ENCODE measurements around the gene TEX12.
"Not testable (repeated sequence)": the region's sequence is repeated elsewhere in the genome, so short reads cannot be mapped to it uniquely, and the experiment has no call there.

Gene TEX12

DNA sequence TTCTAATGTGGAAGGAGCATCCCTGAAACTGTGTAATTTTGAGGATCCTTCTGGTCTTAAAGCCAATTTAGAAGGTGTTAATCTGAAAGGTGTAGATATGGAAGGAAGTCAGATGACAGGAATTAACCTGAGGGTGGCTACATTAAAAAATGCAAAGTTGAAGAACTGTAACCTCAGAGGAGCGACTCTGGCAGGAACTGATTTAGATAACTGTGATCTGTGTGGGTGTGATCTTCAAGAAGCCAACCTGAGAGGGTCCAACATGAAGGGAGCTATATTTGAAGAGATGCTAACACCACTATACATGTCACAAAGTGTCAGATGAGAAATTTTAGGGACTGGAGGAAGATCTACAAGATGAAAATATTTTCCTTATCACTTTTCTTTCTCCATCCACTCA lies 15.7 kb downstream of the TEX12 start:
- no peaks in the 10 kb centered on the region for H3F3A ChIP-seq (ENCODE audit: control insufficient read depth, insufficient read depth)
- no peak overlapping the region for H3K4me2 ChIP-seq (ENCODE audit: low read length)
- H3K27me3 ChIP-seq (ENCODE audit: control insufficient read depth, low read length), result peaks cover 4% of the 10 kb centered on the region; the same call in 1 of the 2 replicates
- no peak for TF ChIP-seq EZH2phosphoT487 (IDR thresholded peaks at IDR 0.05; ENCODE audit: borderline replicate concordance, low read length)
- TF ChIP-seq, protein P1, sequence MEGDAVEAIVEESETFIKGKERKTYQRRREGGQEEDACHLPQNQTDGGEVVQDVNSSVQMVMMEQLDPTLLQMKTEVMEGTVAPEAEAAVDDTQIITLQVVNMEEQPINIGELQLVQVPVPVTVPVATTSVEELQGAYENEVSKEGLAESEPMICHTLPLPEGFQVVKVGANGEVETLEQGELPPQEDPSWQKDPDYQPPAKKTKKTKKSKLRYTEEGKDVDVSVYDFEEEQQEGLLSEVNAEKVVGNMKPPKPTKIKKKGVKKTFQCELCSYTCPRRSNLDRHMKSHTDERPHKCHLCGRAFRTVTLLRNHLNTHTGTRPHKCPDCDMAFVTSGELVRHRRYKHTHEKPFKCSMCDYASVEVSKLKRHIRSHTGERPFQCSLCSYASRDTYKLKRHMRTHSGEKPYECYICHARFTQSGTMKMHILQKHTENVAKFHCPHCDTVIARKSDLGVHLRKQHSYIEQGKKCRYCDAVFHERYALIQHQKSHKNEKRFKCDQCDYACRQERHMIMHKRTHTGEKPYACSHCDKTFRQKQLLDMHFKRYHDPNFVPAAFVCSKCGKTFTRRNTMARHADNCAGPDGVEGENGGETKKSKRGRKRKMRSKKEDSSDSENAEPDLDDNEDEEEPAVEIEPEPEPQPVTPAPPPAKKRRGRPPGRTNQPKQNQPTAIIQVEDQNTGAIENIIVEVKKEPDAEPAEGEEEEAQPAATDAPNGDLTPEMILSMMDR (IDR thresholded peaks at IDR 0.05; ENCODE audit: low read depth, low read length, poor library complexity, severe bottlenecking), result no peak
- H3K9me3 ChIP-seq (ENCODE audit: control insufficient read depth, insufficient read depth, low read length), result no peaks in the 10 kb centered on the region
- H3K4me3 ChIP-seq (ENCODE audit: low read length), result no peak overlapping the region
- H4K20me1 ChIP-seq (ENCODE audit: control insufficient read depth, insufficient read depth, low read depth, low read length), result no peaks in the 10 kb centered on the region
- H3K4me1 ChIP-seq (ENCODE audit: control insufficient read depth, low read length), result no peaks in the 10 kb centered on the region
- H3K79me2 ChIP-seq (ENCODE audit: control insufficient read depth, low read length), result no peaks in the 10 kb centered on the region
- no peak overlapping the region for H3K27ac ChIP-seq (ENCODE audit: low read depth, low read length)
- H3K36me3 ChIP-seq (ENCODE audit: control insufficient read depth, low read length), result no peaks in the 10 kb centered on the region
- no peaks in the 10 kb centered on the region for H3K9me2 ChIP-seq (replicated peaks; ENCODE audit: control insufficient read depth, low read length)

DNA sequence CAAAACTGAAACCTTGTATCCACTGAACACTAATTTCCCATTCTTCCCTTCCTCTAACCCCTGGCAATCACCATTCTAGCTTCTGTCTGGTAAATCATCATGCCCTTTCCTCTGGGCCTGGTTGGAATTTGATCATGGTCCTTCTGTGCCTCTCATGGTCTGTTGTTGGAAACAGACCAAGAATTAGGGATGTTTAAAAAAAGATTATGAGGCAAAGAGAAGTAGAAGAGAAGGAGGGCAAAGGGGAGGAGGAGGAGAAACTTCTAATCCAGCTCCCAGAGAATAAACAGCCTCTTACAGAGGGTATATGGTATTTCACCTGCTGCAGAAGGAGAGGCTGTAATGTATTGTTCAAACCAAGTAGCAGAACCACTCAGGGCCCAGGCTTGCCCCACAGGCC lies 18.7 kb downstream of the TEX12 start:
- Histone ChIP-seq H4K20me1 (ENCODE audit: control insufficient read depth, insufficient read depth, low read depth, low read length) (no peaks in the 10 kb centered on the region), H3K36me3 (ENCODE audit: control insufficient read depth, low read length) (no peaks in the 10 kb centered on the region), H3K4me2 (ENCODE audit: low read length) (no peak overlapping the region), H3K27me3 (ENCODE audit: control insufficient read depth, low read length) (peaks cover 4% of the 10 kb centered on the region; the same call in 1 of the 2 replicates), H3K4me3 (ENCODE audit: low read length) (no peak overlapping the region), H3K79me2 (ENCODE audit: control insufficient read depth, low read length) (no peaks in the 10 kb centered on the region), H3K4me1 (ENCODE audit: control insufficient read depth, low read length) (no peaks in the 10 kb centered on the region), H3K27ac (ENCODE audit: low read depth, low read length) (no peak overlapping the region), H3F3A (ENCODE audit: control insufficient read depth, insufficient read depth) (no peaks in the 10 kb centered on the region), H3K9me2 (replicated peaks; ENCODE audit: control insufficient read depth, low read length) (no peaks in the 10 kb centered on the region), H3K9me3 (ENCODE audit: control insufficient read depth, insufficient read depth, low read length) (no peaks in the 10 kb centered on the region)
- TF ChIP-seq, protein P1 (IDR thresholded peaks at IDR 0.05; ENCODE audit: low read depth, low read length, poor library complexity, severe bottlenecking), result no peak
- TF ChIP-seq EZH2phosphoT487 (IDR thresholded peaks at IDR 0.05; ENCODE audit: borderline replicate concordance, low read length), result no peak

DNA sequence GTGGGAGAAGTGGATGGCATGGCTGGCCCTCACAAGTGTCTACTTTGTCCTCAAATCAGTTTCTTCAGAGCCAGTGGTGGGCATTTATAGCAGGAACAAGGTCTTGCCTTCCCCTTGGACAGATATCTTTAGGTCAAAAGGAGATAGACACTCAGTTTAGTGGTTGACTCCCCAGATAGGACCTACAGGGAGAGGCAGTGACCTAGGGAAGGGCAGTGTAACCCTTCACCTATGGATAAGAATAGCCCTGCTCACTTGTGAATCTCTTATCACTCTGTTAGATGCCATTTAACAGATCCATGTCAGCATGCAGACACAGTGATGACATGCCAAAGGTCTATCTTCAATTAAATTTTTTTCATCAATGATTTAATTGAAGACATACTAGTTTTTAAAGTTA lies 19.1 kb downstream of the TEX12 start:
- peaks cover 4% of the 10 kb centered on the region; the same call in 1 of the 2 replicates for H3K27me3 ChIP-seq (ENCODE audit: control insufficient read depth, low read length)
- no peaks in the 10 kb centered on the region for H3K36me3 ChIP-seq (ENCODE audit: control insufficient read depth, low read length)
- no peaks in the 10 kb centered on the region for H3K9me2 ChIP-seq (replicated peaks; ENCODE audit: control insufficient read depth, low read length)
- TF ChIP-seq EZH2phosphoT487 (IDR thresholded peaks at IDR 0.05; ENCODE audit: borderline replicate concordance, low read length), result no peak
- TF ChIP-seq, protein P1 (IDR thresholded peaks at IDR 0.05; ENCODE audit: low read depth, low read length, poor library complexity, severe bottlenecking), result no peak
- no peaks in the 10 kb centered on the region for H3F3A ChIP-seq (ENCODE audit: control insufficient read depth, insufficient read depth)
- no peak overlapping the region for H3K27ac ChIP-seq (ENCODE audit: low read depth, low read length)
- no peaks in the 10 kb centered on the region for H3K79me2 ChIP-seq (ENCODE audit: control insufficient read depth, low read length)
- no peaks in the 10 kb centered on the region for H3K9me3 ChIP-seq (ENCODE audit: control insufficient read depth, insufficient read depth, low read length)
- H3K4me3 ChIP-seq (ENCODE audit: low read length), result no peak overlapping the region
- no peaks in the 10 kb centered on the region for H4K20me1 ChIP-seq (ENCODE audit: control insufficient read depth, insufficient read depth, low read depth, low read length)
- no peaks in the 10 kb centered on the region for H3K4me1 ChIP-seq (ENCODE audit: control insufficient read depth, low read length)
- no peak overlapping the region for H3K4me2 ChIP-seq (ENCODE audit: low read length)

DNA sequence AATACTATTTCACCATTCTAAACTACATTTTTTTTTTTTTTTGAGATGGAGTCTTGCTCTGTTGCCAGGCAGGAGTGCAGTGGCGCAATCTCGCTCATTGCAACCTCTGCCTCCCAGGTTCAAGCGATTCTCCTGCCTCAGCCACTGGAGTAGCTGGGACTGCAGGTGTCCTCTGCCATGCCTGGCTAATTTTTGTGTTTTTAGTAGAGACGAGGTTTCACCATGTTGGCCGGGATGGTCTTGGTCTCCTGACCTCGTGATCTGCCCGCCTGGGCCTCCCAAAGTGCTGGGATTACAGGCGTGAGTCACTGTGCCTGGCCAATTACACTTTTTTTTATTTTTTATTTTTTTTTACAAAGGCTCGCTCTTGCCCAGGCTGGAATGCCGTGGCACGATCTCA lies 27.9 kb downstream of the TEX12 start:
- not testable (repeated sequence) for H4K20me1 ChIP-seq (ENCODE audit: control insufficient read depth, insufficient read depth, low read depth, low read length); H3K27ac ChIP-seq (ENCODE audit: low read depth, low read length); H3K9me2 ChIP-seq (replicated peaks; ENCODE audit: control insufficient read depth, low read length); H3K9me3 ChIP-seq (ENCODE audit: control insufficient read depth, insufficient read depth, low read length); H3K4me1 ChIP-seq (ENCODE audit: control insufficient read depth, low read length); H3F3A ChIP-seq (ENCODE audit: control insufficient read depth, insufficient read depth); H3K4me2 ChIP-seq (ENCODE audit: low read length); H3K36me3 ChIP-seq (ENCODE audit: control insufficient read depth, low read length); H3K4me3 ChIP-seq (ENCODE audit: low read length); H3K79me2 ChIP-seq (ENCODE audit: control insufficient read depth, low read length)
- H3K27me3 ChIP-seq (ENCODE audit: control insufficient read depth, low read length), result peaks cover 15% of the 10 kb centered on the region

Data from DOHH2 (cell line).